GM18519 (cell line): ENCODE measurements around the gene RNASE4.
A peak's percentile ranks its signal among the peaks of the same experiment; 100 is the strongest.
"Not testable (repeated sequence)": the region's sequence is repeated elsewhere in the genome, so short reads cannot be mapped to it uniquely, and the experiment has no call there.

Source experiments
- ATAC-seq: cut with Tn5 transposase; IDR thresholded peaks from one replicate; pipeline ENCODE4 v1.9.1; 2021; ENCODE audit warnings: mild to moderate bottlenecking, moderate library complexity; ENCODE audit not compliant: unreplicated experiment, low FRiP score

RNASE4 gene, protein sequence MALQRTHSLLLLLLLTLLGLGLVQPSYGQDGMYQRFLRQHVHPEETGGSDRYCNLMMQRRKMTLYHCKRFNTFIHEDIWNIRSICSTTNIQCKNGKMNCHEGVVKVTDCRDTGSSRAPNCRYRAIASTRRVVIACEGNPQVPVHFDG

DNA sequence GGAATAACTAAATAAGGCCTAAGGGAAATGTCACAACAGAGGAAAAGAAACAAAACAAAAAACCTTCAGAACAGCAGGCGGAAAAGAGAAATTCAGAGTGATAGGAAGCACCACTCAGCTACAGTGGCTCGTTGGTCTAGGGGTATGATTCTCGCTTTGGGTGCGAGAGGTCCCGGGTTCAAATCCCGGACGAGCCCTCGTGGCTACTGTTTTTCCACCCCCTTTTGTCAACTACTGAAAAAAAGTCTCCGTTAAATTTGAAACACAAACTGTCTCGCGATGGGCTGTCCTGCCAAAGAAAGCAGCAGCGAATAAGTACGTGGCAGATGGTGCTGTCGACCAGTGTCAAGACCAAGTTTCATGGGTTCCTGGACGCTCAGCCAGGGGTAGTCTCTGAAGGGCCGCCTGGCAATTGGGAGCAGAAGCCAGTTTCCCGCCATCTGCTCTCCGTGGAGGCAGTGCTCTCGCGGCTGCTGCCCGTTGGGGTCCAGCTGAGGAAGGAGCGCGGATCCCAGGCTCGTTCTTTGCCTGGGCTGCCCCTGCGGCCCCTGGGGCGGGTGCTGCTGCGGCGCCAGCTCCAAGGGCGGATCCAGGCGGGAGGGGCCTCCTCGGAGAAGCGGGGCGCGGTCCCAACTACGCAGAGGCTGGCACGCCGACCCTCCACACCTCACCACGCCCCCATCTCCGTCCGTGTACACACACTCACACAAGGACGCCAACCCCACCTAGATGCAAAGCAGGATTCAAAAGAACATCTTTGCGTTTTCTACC, at the start of gene RNASE4:
TSS of gene RNASE4 (plus strand) at position 670 of the 771 bp plus-strand sequence. CDS start 14,812 bp downstream, outside the sequence.
- ATAC-seq: no peak

DNA sequence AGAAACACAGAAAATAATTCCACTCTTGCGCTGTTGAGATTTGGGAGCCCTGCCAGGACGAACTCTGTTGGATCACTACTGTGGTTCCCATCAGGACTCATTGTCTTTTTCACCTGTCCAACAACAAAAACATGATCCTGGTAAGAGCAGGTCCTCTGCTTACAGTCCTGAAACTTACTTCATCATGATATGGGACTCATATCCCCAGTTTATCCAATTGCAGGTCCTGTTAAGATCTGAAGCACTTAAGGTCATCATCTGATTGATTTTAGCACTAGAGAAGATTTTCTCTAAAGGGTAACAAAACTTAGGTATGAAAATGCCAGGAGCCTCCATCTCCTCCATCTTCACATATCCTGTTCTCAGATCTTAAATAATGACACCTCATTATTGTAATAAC, 42.8 kb upstream of the RNASE4 start, which contains the start of gene OR6S1:
TSS of gene OR6S1 (minus strand) at position 101 of the 400 bp plus-strand sequence. CDS start at position 101, 0 bp downstream.
- ATAC-seq: no peak

DNA sequence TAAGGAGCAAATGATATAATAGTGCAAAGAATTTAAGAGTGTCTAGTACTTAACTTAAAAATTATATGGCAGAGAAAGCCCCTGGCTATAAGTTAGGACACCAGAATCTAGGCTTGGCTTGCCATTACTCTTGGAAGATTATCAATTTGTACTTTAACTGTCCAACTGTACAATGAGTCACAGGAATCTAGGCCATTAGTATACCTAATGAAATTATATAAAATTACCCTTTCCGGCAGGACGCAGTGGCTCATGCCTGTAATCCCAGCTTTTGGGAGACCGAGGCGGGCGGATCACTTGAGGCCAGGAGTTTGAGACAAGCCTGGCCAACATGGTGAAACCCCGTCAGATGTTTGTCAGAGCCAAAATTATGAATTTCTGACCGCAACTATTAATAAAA, 42.2 kb upstream of the RNASE4 start:
- no peak for ATAC-seq

DNA sequence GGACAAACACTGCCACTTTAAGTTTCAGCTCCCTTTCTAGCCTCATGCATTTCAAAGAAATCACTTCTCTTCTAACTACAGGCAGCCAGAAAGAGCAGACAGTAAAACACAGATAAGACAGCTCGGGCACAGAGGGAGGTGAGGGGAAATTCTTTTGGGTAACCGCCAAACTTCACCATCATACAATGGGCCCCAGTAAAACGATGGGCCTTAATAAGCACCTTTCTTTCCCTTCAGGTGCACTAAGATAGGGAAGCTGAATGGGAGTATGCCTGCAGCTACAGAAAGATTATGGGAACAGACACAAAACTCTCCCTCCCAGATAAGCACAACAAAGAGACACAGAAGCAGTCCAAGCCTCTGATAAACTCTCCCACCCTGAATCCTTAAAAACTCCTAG, 41.6 kb upstream of the RNASE4 start:
- ATAC-seq: not testable (repeated sequence)

DNA sequence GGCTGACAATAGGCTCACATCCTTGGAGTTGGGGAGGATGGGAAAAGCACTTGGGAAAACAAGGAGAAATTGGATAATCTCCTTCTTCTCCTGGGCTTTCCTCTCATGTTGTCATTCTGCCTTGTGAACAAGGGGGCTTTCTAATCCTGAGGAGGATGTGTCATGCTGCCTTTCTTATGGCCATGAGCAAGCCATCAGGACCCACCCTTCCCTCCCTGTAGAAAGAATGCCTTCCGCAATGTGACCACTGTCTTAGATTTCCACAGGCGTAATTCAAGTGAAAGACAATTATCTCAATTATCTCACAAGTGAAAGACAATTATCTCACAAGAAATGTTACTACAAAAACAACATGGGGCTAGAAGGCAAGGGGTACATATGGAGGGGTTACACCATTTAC, 39.8 kb upstream of the RNASE4 start:
- ATAC-seq: no peak

DNA sequence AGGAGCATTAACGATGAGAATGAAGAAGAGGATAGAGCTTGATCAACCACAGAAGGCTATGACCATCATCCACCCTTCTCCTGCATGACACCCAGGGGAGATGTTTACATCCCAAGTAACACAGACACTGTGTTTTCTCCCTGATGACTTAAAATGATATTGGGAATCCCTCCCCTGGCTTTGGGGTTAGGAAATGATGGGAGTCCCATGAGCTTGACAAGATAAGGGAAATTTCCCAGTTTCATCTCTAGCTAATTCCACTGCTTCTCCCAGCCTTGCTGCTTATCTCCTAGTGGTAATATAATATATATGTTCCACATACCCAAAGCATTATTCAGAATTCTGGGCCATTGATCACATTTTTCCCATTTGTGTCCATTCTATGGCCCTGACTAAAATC, 38.9 kb upstream of the RNASE4 start:
- no peak for ATAC-seq

DNA sequence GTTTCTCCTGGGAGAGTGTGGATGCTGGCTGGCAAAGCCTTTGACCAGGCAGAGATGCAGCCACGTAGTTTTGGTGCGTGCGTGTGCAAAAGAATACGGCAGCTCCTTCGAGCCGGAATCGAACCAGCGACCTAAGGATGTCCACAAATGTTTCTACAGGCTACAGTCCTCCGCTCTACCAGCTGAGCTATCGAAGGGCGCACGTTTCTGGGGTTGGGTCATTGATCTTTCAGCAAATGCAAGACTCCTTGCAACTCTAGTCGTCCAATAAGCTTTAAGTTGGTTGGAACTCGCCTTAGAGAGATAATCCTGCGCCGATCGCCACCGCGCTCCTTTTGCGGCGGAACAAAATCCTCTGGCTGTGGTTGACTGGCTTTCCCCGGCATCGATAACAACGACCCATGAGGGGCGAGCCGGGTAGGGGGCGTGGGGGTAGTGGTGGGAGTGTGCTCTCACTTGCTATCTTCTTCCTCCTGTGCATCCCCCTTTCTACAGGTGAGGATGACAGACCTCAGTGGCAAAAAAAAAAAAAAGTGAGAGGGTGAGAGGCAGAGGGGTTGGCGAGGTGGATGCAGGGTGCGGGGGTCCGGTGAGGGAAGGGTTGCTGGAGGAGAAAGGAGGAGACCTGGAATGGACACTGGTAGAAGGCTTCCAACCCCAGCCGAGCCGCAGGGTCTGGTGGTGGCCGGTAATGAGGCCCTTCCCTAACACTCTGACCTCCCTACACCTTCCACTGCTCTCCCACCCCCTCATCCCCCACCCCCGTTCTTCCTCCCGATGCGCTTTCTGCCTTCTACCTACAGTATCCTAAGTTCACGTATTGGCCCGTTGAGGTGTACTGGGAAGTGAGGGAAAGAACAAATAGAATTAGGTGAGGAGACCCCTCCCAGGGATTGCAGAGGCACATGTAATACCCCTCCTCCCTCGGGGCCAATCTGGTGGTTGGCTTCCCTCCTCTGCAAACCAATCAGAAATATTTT, 31.1 kb upstream of the RNASE4 start:
- ATAC-seq: no peak

DNA sequence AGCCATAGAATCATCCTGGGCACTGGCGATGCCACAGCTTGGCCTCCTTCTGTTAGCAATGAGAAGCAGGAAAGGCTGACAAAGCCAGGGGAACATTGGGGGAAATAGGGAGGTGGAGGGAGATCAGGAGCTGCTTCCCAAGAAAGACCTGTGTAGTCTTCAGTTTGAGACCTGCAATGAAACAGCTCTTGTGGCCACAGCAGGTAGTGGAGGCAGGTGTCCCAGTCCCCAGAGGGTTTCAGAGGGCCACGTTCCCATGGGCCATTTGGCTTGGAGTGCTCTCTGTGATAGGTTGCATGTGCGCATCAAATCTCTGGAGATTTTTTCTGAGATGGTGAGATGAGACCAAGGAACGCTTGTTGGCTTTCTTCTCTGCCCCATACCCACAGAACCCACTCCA, 28.5 kb upstream of the RNASE4 start:
- no peak for ATAC-seq

DNA sequence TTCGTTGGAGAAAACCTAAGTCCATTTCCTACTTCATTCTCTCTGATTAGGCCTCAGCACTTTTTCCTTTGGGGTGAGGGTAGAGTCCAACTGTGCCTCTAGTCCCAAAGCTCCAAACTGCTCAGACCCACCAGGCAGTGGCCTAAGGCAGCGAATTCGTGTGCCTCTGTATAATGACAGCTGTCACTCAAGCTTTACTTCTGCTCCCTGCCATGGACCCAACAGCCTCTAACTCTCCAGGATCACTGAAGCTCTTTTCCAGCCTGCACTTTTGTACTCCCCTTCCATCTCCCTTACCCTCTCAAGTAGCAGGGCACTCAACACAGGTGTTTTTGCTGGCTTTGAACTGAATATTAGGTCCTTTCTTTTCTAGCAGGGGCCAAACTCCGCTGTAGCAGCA, 28.1 kb upstream of the RNASE4 start:
- ATAC-seq: no peak

DNA sequence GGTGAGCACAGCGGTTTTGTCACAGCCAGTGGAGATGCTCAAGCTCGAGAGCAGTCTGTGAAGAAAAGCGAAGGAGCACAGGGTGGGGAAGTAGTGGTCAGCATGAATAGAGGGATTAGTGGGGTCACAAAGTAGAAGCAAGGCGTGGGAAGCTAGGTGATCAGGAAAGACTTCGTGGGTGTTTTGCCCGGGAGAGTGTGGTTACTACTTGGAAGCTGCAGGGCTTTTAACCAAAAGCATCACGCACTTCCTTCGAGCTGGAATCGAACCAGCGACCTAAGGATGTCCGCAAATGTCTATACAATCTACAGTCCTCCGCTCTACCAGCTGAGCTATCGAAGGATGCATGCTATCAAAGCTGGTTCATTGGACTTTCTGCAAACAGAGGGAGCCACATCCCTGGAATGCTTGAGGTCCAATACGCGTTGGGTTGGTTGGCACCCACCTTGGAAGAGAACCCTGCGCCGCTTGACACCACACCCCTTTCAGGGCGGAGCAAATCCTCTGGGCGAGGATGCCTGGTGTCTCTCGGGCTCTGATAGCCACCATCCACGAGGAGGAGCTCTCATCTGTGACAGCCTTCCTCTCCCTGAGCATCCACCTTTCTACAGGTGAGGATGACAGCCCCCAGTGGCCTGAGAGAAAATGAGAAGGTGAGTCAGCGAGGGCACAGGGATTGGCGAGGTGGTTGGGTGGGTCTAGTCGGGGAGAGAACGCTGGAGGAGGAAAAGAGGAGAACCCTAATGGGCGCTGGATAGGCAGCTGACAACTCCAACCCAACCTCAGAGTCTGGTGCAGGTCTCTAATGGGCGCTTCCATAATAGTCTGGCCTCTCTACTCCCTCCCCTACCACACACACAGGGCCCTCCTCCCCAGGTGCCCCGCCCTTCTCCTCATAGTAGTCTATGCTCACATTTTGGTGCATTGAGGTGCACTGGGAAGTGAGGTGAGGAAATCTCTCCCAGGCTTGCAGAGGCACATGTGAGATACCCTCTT, 26.8 kb upstream of the RNASE4 start:
- ATAC-seq: no peak

DNA sequence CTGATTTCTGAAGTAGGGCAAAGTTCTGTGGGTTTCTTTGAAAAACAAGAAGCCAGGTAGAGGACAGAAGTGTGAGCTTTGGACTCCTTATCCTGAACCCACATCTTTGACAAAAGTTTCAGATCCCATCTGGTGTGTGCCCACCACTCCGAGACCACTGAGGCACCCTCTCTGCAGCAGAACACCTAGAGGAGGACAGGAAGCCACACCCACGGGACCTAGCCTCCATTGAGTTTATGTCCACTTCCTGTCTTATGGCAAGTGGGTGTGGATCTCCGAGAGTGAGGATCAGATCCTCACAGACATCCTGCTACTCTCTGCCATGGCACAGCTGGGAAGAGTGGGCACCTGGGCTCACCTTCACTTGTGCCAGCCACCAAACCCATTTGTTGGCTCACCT, 26.1 kb upstream of the RNASE4 start:
- ATAC-seq: no peak

DNA sequence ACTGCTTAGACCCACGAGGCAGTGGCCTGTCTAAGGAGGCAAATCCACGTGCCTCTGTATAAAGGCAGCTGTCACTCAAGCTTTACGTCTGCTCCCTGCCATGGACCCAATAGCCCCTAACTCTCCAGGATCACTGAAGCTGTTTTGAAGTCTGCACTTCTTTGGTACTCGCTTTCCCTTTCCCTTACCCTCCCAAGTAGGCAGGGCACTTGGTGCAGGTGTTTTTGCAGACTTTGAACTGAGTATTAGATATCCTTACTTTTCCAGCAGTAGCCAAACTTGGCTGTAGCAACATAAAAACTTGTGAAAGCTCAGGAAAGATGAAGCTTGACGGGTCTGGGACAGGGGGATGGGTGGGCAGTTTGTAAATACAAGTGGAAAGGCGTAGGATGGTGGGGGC, 25.0 kb upstream of the RNASE4 start:
- no peak for ATAC-seq

DNA sequence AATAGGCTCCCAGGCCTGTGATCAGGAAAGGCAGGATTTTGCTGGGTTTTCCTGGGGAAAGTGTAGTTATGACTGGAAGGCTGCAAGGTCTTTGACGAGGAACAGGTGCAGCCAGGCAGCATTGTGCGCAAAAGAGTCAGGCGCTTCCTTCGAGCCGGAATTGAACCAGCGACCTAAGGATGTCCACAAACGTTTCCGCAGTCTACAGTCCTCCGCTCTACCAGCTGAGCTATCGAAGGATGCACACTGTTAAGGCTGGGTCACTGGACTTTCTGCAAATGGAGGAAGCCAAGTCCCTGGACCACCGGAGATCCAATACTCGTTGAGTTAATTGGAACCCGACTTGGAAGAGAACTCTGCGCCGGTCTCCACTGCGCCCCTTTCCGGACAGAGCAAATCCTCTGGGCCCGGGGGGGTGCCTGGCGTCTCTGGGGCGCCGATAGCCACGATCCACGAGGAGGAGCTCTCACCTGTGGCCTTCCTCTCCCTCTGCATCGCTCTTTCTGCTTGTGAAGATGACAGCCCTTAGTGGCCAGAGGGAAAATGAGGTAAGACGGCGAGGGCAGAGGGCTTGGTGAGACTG, 24.5 kb upstream of the RNASE4 start:
- no peak for ATAC-seq

DNA sequence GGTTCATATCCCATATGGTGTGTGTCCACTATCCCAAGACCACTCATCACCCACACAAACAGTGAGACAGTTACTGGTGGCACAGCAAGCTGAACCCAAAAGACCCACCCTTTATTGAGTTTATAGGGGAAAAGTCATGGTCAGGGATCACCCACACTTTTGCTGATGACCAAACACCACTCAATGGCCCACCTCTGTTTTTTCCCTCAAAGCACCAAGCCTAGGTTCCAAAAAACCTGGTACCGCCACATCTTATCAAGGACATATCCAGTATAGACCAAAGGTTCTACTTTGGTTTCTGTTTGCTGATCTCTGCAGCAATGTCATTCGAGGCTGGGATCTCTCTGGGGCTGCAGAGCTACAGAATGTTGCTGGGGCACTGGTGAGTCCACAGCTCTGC, 23.2 kb upstream of the RNASE4 start:
- ATAC-seq: no peak

DNA sequence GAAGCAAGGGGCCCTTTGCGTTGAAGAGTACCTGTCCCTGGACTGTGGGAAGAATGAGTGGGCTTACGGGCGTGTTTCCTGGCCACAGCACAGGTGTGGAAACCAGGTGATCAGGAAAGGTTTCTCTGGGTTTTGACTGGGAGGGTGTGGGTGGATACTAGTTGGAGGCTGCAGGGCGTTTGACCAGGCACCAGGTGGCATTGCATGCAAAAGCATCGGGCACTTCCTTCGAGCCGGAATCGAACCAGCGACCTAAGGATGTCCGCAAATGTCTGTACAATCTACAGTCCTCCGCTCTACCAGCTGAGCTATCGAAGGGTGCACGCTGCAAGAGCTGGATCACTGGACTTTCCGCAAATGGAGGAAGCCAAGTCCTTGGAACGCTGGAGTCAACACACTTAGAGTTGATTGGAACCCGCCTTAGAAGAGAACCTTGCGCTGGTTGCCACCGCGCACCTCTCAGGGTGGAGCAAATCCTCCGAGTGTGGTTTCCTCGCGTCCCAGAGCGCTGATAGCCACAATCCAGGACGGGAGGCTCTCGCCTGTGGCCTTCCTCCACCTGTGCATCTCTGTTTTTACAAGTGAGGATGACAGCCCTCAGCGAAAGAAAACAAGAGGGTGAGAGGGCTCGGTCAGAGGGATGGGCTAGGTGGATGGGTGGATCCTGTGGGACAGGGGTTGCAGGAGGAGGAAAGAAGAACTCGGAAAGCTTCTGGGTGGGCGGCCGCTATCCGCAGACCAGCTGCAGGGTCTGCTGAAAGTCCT, 21.2 kb upstream of the RNASE4 start:
- ATAC-seq: peak; percentile 37

DNA sequence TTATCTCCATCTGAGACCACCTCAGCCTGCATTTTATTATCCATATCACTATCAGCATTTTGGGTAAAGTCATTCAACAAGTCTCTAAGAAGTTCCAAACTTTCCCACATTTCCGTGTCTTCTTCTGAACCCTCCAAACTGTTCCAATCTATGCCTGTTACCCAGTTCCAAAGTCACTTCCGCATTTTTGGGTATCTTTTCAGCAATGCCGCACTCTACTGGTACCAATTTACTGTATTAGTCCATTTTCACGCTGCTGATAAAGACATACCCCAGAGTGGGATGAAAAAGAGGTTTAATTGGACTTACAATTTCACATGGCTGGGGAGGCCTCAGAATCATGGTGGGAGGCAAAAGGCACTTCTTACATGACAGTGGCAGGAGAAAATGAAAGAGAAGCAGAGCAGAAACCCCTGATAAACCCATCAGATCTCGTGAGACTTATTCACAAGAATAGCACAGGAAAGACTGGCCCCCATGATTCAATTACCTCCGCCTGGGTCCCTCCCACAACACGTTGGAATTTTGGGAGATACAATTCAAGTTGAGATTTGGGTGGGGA, 17.9 kb upstream of the RNASE4 start:
- not testable (repeated sequence) for ATAC-seq

DNA sequence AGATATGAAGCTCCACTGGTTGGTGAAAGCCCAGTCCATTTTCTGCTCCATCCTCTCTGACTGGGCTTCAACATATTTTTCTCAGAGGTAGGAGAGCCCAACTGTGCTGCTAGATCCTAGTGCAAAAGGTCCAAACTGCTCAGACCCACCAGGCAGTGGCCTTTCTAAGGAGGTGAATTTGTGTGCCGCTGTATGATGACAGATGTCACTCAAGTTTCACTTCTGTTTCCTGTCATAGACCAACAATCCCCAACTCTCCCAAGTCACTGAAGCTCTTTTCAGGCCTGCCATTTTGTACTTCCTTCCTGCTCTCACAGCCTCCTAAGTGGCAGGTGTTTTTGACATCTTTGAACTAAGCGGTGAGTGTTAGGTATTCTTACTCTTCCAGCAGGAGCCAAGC, 16.4 kb upstream of the RNASE4 start:
- ATAC-seq: peak; percentile 57

DNA sequence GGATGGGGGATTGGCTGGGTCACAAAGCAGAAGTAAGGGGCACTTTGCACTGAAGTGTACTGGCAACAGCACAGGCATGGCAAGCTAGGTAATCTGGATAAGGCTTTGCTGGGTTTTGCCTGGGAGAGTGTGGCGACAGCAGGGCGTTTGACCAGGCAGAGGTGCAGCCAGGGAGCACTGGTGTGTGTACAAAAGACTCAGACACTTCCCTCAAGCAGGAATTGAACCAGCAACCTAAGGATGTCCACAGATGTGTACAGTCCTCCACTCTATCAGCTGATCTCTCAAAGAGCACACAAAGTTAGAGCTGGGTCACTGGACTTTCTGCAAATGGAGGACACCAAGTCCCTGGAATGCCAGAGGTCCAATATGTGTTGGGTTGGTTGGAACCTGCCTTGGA, 15.4 kb upstream of the RNASE4 start:
- no peak for ATAC-seq
